K562 (cell line): ENCODE results near the gene ATL1. TPM values are rescaled to one million over a fixed set of nuclear protein-coding genes. Genes with fewer than 3 reads are reported as not detected.

Source experiments
- ARID1B ChIP-seq: fragments of 450-650 bp; IDR thresholded peaks from 2 replicates; pipeline ENCODE4 v1.6.1; 2016; ENCODE audit warnings: antibody characterized with exemption, mild to moderate bottlenecking, inconsistent platforms
- BRCA1 ChIP-seq, 2 experiments: fragments of 450-650 bp in 1 of 2; sonication (generic) in 1 of 2; formaldehyde crosslinking in 1 of 2; IDR thresholded peaks; 2 replicates each; pipeline versions ENCODE4 v1.5.0 to v1.6.1; 2017 to 2020; ENCODE audit warnings: mild to moderate bottlenecking in 1 of 2, missing genetic modification reagents in 1 of 2
- FOS ChIP-seq: IDR thresholded peaks from 3 replicates; pipeline ENCODE4 v1.6.1; 2011; ENCODE audit not compliant: insufficient read length; ENCODE audit errors: extremely low read depth
- FOSL1 ChIP-seq: fragments of 200-800 bp; sonication (Bioruptor generic); conservative IDR thresholded peaks from 2 replicates; pipeline ENCODE4 v1.6.1; 2016; ENCODE audit warnings: missing genetic modification characterization, missing compliant biosample characterization
- FOXJ3 ChIP-seq: sonication (generic); formaldehyde crosslinking; IDR thresholded peaks from 2 replicates; pipeline ENCODE4 v1.4.0; 2020; ENCODE audit warnings: mild to moderate bottlenecking, missing genetic modification reagents
- PHB ChIP-seq: fragments of 250-450 bp; sonication (Bioruptor Pico); IDR thresholded peaks from 2 replicates; pipeline ENCODE4 v1.5.0; 2021
- POLR2AphosphoS5 ChIP-seq: IDR thresholded peaks from 2 replicates; pipeline ENCODE4 v1.6.1; 2011; ENCODE audit warnings: mild to moderate bottlenecking, low read depth, low read length, moderate library complexity; ENCODE audit not compliant: control insufficient read depth, insufficient read depth
- RBM22 ChIP-seq: fragments of 200-400 bp; formaldehyde crosslinking; IDR thresholded peaks from 2 replicates; pipeline ENCODE4 v1.6.1; 2018; ENCODE audit warnings: low read length, low read depth; ENCODE audit not compliant: poor library complexity, severe bottlenecking
- SREBF1 ChIP-seq: fragments of 150-350 bp; IDR thresholded peaks from 2 replicates; pipeline ENCODE4 v1.6.1; 2014; ENCODE audit warnings: antibody characterized with exemption, low read depth, low read length, borderline replicate concordance
- TAF7 ChIP-seq: fragments of 450-650 bp; IDR thresholded peaks from 2 replicates; pipeline ENCODE4 v1.6.1; 2016; ENCODE audit warnings: missing genetic modification characterization, missing compliant biosample characterization
- ZNF695 ChIP-seq: fragments of 450-650 bp; formaldehyde crosslinking; IDR thresholded peaks from 2 replicates; pipeline ENCODE4 v1.4.0; 2020; ENCODE audit warnings: mild to moderate bottlenecking, moderate library complexity
- polyA plus RNA-seq, 8 experiments: library from polyadenylated mRNA; depleted of rRNA in 4 of 8; stranded (reverse) in 5 of 8; unstranded in 3 of 8; fragments of >200 nt; fragmentation: Nextera tagmentation in 2 of 8; fragmentation: Illumina TruSeq in 1 of 8; extraction: Ambion mirVana in 2 of 8; extraction: Trizol in 1 of 8; gene quantifications; 2 replicates each; pipeline versions ENCODE4 v1.2.1 to v1.2.3, GENCODE V29; 2011 to 2014; ENCODE audit warnings: inconsistent platforms in 1 of 8, missing spikeins in 1 of 8
- total RNA-seq, 7 experiments: library from RNA; depleted of rRNA in 6 of 7; stranded (reverse); fragments of >200 nt in 6 of 7; fragmentation: Illumina TruSeq in 2 of 7; extraction: Trizol in 2 of 7; gene quantifications; 2 replicates each; pipeline versions ENCODE4 v1.2.1 to v1.2.3, GENCODE V29; 2011 to 2021; ENCODE audit warnings: low replicate concordance in 1 of 7
- TF ChIP-seq, protein P1 (sequence below): fragments of 200-400 bp; formaldehyde crosslinking; IDR thresholded peaks from 2 replicates; pipeline ENCODE4 v1.6.1; 2017; ENCODE audit warnings: mild to moderate bottlenecking, low read depth, low read length, moderate library complexity
- TF ChIP-seq, protein P2 (sequence below): fragments of 250-450 bp; sonication (Bioruptor Pico); IDR thresholded peaks from 2 replicates; pipeline ENCODE4 v1.4.0; 2020
- TF ChIP-seq, protein P3 (sequence below), 2 experiments: fragments of 450-650 bp in 1 of 2; sonication (generic) in 1 of 2; formaldehyde crosslinking in 1 of 2; IDR thresholded peaks in 1 of 2; conservative IDR thresholded peaks in 1 of 2; 2 replicates each; pipeline versions ENCODE4 v1.6.1 to v1.8.1; 2016 to 2023; ENCODE audit warnings: mild to moderate bottlenecking in 2 of 2, moderate library complexity in 2 of 2, inconsistent platforms in 1 of 2, missing genetic modification reagents in 1 of 2
- TF ChIP-seq, protein P4 (sequence below): sonication (generic); formaldehyde crosslinking; IDR thresholded peaks from 2 replicates; pipeline ENCODE4 v1.8.1; 2022; ENCODE audit warnings: missing genetic modification reagents

ATL1 gene
- total and polyA plus RNA-seq, 9 of the 15 experiments (the other 6 are each of a cell fraction or from before 2014, with no cell fraction given), result 0.04 to 0.16 (median 0.07) TPM; not detected in 4

DNA sequence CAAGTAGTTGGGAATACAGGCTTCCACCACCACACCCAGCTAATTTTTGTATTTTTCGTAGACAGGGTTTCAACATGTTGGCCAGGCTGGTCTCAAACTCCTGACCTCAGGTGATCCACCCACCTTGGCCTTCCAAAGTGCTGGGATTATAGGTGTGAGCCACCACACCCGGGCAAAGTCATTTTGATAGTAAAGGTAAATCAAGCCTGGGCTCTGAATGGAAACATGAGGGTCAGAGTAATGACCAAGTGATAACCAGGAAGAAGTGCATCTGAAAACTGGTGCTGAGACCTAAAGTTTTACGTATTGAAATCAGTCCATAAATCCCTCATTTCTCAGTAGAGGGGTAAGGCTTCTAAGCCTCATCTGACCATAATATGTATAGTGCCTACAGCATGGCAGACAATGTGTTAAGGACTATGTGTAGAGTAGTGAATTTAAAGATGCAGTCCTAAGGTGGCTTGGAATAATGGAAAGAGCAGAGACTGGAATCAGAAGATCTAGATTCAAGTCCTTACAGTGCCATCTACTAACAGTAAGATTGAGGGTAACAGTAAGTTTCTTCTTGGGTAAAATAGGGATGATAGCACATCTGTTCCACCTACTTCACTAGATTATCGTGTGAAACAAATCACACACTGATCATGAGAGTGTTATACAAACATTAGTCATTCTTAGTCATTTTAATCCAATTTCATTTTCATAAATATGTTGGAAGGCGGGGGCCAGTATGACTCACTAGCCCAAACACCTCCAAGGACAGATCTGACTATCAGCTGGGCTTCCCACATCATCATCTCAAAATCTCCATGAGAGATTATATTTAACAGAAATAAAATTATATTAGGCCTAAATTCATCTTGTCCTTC lies 38.8 kb upstream of the ATL1 start (continued):
- TF ChIP-seq FOS, result peak; percentile 17
- TF ChIP-seq, protein P1, sequence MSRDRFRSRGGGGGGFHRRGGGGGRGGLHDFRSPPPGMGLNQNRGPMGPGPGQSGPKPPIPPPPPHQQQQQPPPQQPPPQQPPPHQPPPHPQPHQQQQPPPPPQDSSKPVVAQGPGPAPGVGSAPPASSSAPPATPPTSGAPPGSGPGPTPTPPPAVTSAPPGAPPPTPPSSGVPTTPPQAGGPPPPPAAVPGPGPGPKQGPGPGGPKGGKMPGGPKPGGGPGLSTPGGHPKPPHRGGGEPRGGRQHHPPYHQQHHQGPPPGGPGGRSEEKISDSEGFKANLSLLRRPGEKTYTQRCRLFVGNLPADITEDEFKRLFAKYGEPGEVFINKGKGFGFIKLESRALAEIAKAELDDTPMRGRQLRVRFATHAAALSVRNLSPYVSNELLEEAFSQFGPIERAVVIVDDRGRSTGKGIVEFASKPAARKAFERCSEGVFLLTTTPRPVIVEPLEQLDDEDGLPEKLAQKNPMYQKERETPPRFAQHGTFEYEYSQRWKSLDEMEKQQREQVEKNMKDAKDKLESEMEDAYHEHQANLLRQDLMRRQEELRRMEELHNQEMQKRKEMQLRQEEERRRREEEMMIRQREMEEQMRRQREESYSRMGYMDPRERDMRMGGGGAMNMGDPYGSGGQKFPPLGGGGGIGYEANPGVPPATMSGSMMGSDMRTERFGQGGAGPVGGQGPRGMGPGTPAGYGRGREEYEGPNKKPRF, result no peak
- TF ChIP-seq TAF7 (tag), result no peak
- TF ChIP-seq PHB (CRISPR knock-in tag), result no peak
- TF ChIP-seq, protein P2, sequence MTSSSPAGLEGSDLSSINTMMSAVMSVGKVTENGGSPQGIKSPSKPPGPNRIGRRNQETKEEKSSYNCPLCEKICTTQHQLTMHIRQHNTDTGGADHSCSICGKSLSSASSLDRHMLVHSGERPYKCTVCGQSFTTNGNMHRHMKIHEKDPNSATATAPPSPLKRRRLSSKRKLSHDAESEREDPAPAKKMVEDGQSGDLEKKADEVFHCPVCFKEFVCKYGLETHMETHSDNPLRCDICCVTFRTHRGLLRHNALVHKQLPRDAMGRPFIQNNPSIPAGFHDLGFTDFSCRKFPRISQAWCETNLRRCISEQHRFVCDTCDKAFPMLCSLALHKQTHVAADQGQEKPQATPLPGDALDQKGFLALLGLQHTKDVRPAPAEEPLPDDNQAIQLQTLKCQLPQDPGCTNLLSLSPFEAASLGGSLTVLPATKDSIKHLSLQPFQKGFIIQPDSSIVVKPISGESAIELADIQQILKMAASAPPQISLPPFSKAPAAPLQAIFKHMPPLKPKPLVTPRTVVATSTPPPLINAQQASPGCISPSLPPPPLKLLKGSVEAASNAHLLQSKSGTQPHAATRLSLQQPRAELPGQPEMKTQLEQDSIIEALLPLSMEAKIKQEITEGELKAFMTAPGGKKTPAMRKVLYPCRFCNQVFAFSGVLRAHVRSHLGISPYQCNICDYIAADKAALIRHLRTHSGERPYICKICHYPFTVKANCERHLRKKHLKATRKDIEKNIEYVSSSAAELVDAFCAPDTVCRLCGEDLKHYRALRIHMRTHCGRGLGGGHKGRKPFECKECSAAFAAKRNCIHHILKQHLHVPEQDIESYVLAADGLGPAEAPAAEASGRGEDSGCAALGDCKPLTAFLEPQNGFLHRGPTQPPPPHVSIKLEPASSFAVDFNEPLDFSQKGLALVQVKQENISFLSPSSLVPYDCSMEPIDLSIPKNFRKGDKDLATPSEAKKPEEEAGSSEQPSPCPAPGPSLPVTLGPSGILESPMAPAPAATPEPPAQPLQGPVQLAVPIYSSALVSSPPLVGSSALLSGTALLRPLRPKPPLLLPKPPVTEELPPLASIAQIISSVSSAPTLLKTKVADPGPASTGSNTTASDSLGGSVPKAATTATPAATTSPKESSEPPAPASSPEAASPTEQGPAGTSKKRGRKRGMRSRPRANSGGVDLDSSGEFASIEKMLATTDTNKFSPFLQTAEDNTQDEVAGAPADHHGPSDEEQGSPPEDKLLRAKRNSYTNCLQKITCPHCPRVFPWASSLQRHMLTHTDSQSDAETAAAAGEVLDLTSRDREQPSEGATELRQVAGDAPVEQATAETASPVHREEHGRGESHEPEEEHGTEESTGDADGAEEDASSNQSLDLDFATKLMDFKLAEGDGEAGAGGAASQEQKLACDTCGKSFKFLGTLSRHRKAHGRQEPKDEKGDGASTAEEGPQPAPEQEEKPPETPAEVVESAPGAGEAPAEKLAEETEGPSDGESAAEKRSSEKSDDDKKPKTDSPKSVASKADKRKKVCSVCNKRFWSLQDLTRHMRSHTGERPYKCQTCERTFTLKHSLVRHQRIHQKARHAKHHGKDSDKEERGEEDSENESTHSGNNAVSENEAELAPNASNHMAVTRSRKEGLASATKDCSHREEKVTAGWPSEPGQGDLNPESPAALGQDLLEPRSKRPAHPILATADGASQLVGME (CRISPR knock-in tag), result no peak
- TF ChIP-seq FOSL1 (tag), result peak; percentile 72
- TF ChIP-seq FOXJ3 (CRISPR knock-in tag), result no peak
- 0 out of 2 replicates have a peak, but pooled peaks have one; percentile 9 for TF ChIP-seq ARID1B
- TF ChIP-seq, protein P3, sequence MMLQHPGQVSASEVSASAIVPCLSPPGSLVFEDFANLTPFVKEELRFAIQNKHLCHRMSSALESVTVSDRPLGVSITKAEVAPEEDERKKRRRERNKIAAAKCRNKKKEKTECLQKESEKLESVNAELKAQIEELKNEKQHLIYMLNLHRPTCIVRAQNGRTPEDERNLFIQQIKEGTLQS (IDR thresholded peaks at IDR 0.05), result peak; percentile 55; the same call in 1 of the 2 replicates
- TF ChIP-seq, protein P3 (CRISPR knock-in tag; conservative IDR thresholded peaks at IDR 0.05), result no peak
- no peak for TF ChIP-seq ZNF695
- no peak for TF ChIP-seq RBM22
- TF ChIP-seq SREBF1, result no peak
- TF ChIP-seq, protein P4, sequence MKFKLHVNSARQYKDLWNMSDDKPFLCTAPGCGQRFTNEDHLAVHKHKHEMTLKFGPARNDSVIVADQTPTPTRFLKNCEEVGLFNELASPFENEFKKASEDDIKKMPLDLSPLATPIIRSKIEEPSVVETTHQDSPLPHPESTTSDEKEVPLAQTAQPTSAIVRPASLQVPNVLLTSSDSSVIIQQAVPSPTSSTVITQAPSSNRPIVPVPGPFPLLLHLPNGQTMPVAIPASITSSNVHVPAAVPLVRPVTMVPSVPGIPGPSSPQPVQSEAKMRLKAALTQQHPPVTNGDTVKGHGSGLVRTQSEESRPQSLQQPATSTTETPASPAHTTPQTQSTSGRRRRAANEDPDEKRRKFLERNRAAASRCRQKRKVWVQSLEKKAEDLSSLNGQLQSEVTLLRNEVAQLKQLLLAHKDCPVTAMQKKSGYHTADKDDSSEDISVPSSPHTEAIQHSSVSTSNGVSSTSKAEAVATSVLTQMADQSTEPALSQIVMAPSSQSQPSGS, result no peak
- TF ChIP-seq BRCA1 (IDR thresholded peaks at IDR 0.05), result no peak
- TF ChIP-seq BRCA1 (CRISPR knock-in tag; IDR thresholded peaks at IDR 0.05), result no peak
- no peak for TF ChIP-seq POLR2AphosphoS5
